A673 (cell line): Measurements from ENCODE around the gene ANO1.

Experiments
- EZH2 ChIP-seq: fragments of 200-600 bp; sonication (generic); IDR thresholded peaks from 2 replicates; pipeline ENCODE4 v1.6.1; 2017; ENCODE audit warnings: borderline replicate concordance, low read depth, mild to moderate bottlenecking, mixed read lengths, antibody characterized with exemption, low read length; ENCODE audit not compliant: poor library complexity, severe bottlenecking
- TF ChIP-seq, protein P1 (sequence below): fragments of 300-800, 200-600 bp; sonication (generic); conservative IDR thresholded peaks from 2 replicates; pipeline ENCODE4 v1.5.1; 2017; ENCODE audit warnings: low read depth, mild to moderate bottlenecking, antibody characterized with exemption, low read length, moderate library complexity, mixed read lengths

GRCh38 chr11:70230840-70231710 lies 153.0 kb downstream of the ANO1 start:
- TF ChIP-seq, protein P1, sequence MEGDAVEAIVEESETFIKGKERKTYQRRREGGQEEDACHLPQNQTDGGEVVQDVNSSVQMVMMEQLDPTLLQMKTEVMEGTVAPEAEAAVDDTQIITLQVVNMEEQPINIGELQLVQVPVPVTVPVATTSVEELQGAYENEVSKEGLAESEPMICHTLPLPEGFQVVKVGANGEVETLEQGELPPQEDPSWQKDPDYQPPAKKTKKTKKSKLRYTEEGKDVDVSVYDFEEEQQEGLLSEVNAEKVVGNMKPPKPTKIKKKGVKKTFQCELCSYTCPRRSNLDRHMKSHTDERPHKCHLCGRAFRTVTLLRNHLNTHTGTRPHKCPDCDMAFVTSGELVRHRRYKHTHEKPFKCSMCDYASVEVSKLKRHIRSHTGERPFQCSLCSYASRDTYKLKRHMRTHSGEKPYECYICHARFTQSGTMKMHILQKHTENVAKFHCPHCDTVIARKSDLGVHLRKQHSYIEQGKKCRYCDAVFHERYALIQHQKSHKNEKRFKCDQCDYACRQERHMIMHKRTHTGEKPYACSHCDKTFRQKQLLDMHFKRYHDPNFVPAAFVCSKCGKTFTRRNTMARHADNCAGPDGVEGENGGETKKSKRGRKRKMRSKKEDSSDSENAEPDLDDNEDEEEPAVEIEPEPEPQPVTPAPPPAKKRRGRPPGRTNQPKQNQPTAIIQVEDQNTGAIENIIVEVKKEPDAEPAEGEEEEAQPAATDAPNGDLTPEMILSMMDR, result no peak
- TF ChIP-seq EZH2, result no peak
